CD4-positive, alpha-beta T cell (primary cell): ENCODE data around the gene VTI1A. TPM values are rescaled to one million over a fixed set of nuclear protein-coding genes. Genes with fewer than 3 reads are reported as not detected.

Experiments used
- ATAC-seq: fragments of 200-7000 bp; cut with Tn5 transposase; one replicate; pipeline ENCODE4 v1.10.0; 2022; ENCODE audit warnings: mild to moderate bottlenecking; ENCODE audit not compliant: poor library complexity
- CTCF ChIA-PET: fragments of 350-600 bp; sonication (Branson Sonifier 250); formaldehyde crosslinking; loops from one replicate; lab custom pipeline; 2021; ENCODE audit warnings: antibody characterized with exemption, inconsistent platforms; lab: Charles Lee
- POLR2A ChIA-PET: fragments of 350-600 bp; sonication (Branson Sonifier 250); formaldehyde crosslinking; loops from one replicate; lab custom pipeline; 2021; ENCODE audit warnings: antibody characterized with exemption, inconsistent platforms; lab: Charles Lee
- DNase-seq, 14 experiments: peaks; one replicate each; pipeline ENCODE4 v3.0.0-alpha.2; 2013 to 2020; ENCODE audit warnings: mixed read lengths in 2 of 14
- H3K27ac ChIP-seq, 2 donors: one replicate each; pipeline versions ENCODE4 v1.5.1 to v1.7.0; 2013; ENCODE audit warnings: low read length in 2 of 2, low read depth in 1 of 2, mild to moderate bottlenecking in 1 of 2
- H3K27me3 ChIP-seq, 2 experiments: 1 replicate in 1 of 2; 2 replicates in 1 of 2; pipeline versions ENCODE4 v1.6.1 to v1.7.0; 2013; ENCODE audit warnings: low read length in 2 of 2, control low read depth in 1 of 2, mild to moderate bottlenecking in 1 of 2, moderate library complexity in 1 of 2; ENCODE audit not compliant: insufficient read depth in 2 of 2, control insufficient read depth in 1 of 2
- H3K36me3 ChIP-seq: one replicate; pipeline ENCODE4 v1.6.1; 2013; ENCODE audit warnings: low read length, control low read depth; ENCODE audit not compliant: insufficient read depth
- H3K4me1 ChIP-seq: one replicate; pipeline ENCODE4 v1.6.1; 2013; ENCODE audit warnings: low read length, control low read depth; ENCODE audit not compliant: insufficient read depth
- H3K4me3 ChIP-seq: one replicate; pipeline ENCODE4 v1.5.1; 2013; ENCODE audit warnings: mild to moderate bottlenecking, low read length, moderate library complexity
- H3K9me3 ChIP-seq, 2 experiments: 1 replicate in 1 of 2; 2 replicates in 1 of 2; pipeline versions ENCODE4 v1.6.1 to v1.7.0; 2013; ENCODE audit warnings: low read length in 2 of 2, mild to moderate bottlenecking in 2 of 2, control low read depth in 1 of 2, moderate library complexity in 1 of 2; ENCODE audit not compliant: control insufficient read depth in 1 of 2, insufficient read depth in 1 of 2
- H3K27ac Mint-ChIP-seq: one replicate; pipeline ENCODE4 v1.8.0; 2020; ENCODE audit warnings: mixed read lengths
- H3K27me3 Mint-ChIP-seq: one replicate; pipeline ENCODE4 v1.8.0; 2021; ENCODE audit warnings: mixed read lengths
- H3K36me3 Mint-ChIP-seq: one replicate; pipeline ENCODE4 v1.8.0; 2021; ENCODE audit warnings: low read depth, mixed read lengths
- H3K4me1 Mint-ChIP-seq: one replicate; pipeline ENCODE4 v1.8.0; 2021; ENCODE audit warnings: low read depth, mixed read lengths
- H3K4me3 Mint-ChIP-seq: one replicate; pipeline ENCODE4 v1.8.0; 2020; ENCODE audit warnings: mild to moderate bottlenecking, mixed read lengths
- H3K9me3 Mint-ChIP-seq: one replicate; pipeline ENCODE4 v1.8.0; 2020; ENCODE audit warnings: mixed read lengths
- intact Hi-C, 2 experiments: fragments of 100-400 bp; cut with DNase I in 1 of 2; cut with micrococcal nuclease in 1 of 2; formaldehyde crosslinking; loops; one replicate each; pipeline versions ENCODE4 v1.15.1 to v1.9.0; 2023 to 2025; cut with DNase I, micrococcal nuclease
- total RNA-seq, 174 experiments: library from RNA in 2 of 174; stranded (reverse) in 2 of 174; gene quantifications; one replicate each; pipeline ENCODE4 v1.2.3 and lab custom pipeline; 2021 to 2026
- TF ChIP-seq, protein P1 (sequence below): fragments of 200-600 bp; IDR thresholded peaks from one replicate; pipeline ENCODE4 v1.8.0; 2022; ENCODE audit warnings: antibody characterized with exemption, mild to moderate bottlenecking

VTI1A gene
- total RNA-seq, 2 experiments from 2014 or later = 54.5 to 56.5 TPM

DNA sequence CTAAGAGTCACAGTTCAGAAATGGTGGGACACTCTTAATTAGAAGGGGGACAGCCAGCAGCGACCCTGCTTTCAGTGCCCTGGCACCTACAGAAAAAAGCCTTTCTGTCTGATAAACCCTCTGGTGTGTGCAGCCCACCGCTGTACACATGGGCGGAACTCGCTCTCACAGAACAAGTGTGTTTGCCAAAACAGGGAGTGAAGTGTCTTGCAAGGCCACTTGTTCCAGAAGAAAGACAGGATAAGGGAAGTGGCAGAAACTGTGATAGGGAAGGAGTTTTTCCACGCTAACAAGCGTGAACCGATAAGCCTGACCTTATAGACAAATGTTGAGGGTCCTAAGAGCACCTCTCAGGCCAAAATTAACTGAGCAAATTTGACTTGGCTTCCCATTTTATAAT is 299.3 kb downstream of the VTI1A start:
- Mint-ChIP-seq H3K9me3 (no peaks in the 10 kb centered on the region), H3K36me3 (peaks cover 17% of the 10 kb centered on the region), H3K27ac (no peak overlapping the region), H3K4me3 (no peak overlapping the region), H3K27me3 (no peaks in the 10 kb centered on the region), H3K4me1 (no peaks in the 10 kb centered on the region)
- Histone ChIP-seq H3K4me3 (no peak overlapping the region), H3K27me3 (no peaks in the 10 kb centered on the region), H3K27ac (no peak overlapping the region), H3K36me3 (peaks cover 3% of the 10 kb centered on the region), H3K9me3 (no peaks in the 10 kb centered on the region), H3K4me1 (no peaks in the 10 kb centered on the region)
- intact Hi-C loops = no loop called here
- ChIA-PET POLR2A (no interaction called here), CTCF (no interaction called here)
- ATAC-seq (no peak), DNase-seq (no peak)
- TF ChIP-seq, protein P1, sequence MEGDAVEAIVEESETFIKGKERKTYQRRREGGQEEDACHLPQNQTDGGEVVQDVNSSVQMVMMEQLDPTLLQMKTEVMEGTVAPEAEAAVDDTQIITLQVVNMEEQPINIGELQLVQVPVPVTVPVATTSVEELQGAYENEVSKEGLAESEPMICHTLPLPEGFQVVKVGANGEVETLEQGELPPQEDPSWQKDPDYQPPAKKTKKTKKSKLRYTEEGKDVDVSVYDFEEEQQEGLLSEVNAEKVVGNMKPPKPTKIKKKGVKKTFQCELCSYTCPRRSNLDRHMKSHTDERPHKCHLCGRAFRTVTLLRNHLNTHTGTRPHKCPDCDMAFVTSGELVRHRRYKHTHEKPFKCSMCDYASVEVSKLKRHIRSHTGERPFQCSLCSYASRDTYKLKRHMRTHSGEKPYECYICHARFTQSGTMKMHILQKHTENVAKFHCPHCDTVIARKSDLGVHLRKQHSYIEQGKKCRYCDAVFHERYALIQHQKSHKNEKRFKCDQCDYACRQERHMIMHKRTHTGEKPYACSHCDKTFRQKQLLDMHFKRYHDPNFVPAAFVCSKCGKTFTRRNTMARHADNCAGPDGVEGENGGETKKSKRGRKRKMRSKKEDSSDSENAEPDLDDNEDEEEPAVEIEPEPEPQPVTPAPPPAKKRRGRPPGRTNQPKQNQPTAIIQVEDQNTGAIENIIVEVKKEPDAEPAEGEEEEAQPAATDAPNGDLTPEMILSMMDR = no peak

DNA sequence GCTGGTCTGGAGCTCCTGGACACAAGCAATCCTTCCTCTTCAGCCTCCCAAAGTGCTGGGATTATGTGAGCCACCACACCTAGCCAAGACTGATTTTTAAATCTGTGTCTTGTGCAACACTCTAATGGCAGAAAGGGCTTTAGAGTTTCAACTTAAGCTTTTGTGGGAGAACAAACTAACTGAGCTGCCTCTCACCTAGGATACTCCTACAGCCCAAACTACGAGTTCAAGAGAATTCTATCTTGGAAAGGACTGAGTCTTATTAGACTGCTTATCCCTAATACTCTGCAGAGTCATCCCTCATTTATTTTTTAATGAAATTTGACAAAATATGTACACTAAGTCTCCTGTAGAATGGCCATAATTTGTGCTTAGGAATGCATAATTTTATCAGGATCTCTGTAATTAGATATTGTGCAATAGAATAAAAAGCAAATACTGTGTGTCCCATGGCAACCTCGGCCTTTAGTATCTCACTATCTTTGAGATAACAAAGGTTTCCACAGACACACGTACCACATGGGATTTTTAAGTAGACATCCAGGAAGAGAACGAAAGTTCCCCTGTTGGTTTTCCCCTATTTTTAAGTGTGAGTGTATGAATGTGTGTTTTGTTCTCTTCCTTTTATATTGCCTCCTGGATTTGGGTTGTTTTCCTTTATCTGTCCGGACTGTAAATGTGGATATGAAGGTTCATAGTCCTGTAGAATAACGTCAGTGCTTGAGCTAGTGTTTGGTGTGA is 303.6 kb downstream of the VTI1A start:
- no peak overlapping the region for H3K4me3 ChIP-seq
- H3K27ac ChIP-seq = no peak overlapping the region
- H3K27me3 Mint-ChIP-seq = no peaks in the 10 kb centered on the region
- H3K27me3 ChIP-seq = no peaks in the 10 kb centered on the region
- TF ChIP-seq, protein P1 = no peak
- ChIA-PET POLR2A (no interaction called here), CTCF (interaction anchor here (0.9 kb wide), 1 partner anchor 12 kb away, joined by 3 read pairs; no protein-coding TSS in a partner anchor)
- no peaks in the 10 kb centered on the region for H3K4me1 Mint-ChIP-seq
- DNase-seq = no peak
- no peaks in the 10 kb centered on the region for H3K9me3 ChIP-seq
- H3K9me3 Mint-ChIP-seq = no peaks in the 10 kb centered on the region
- peaks cover under 1% of the 10 kb centered on the region for H3K36me3 ChIP-seq
- no peaks in the 10 kb centered on the region for H3K4me1 ChIP-seq
- no peak for ATAC-seq
- intact Hi-C loops = no loop called here
- peaks cover 21% of the 10 kb centered on the region for H3K36me3 Mint-ChIP-seq
- no peak overlapping the region for H3K27ac Mint-ChIP-seq
- H3K4me3 Mint-ChIP-seq = no peak overlapping the region

DNA sequence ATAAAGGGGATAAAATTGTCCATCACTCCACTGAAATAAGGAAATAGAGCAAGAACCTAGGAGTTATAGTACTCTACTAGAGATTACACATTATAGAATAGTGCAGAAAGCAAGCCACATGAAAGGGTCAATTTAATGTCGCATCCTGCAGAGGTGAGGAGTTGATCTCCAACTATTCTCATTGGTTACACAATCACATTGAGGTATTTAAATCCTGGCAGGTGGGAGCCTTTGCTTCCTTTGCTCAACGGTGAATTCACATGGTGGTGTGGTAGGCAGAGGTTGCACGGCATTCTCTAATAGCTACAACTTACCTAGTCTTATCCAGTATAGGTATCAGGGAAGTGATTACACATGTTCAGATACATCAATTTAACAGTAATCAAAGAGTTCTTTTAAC is 304.6 kb downstream of the VTI1A start:
- H3K27ac Mint-ChIP-seq = no peak overlapping the region
- POLR2A ChIA-PET = interaction anchor here (0.6 kb wide), 1 partner anchor 10 kb away, joined by 3 read pairs; no protein-coding TSS in a partner anchor
- H3K36me3 Mint-ChIP-seq = peaks cover 14% of the 10 kb centered on the region
- intact Hi-C loops = no loop called here
- H3K36me3 ChIP-seq = no peaks in the 10 kb centered on the region
- H3K9me3 ChIP-seq = no peaks in the 10 kb centered on the region
- H3K27me3 Mint-ChIP-seq = no peaks in the 10 kb centered on the region
- H3K27me3 ChIP-seq = no peaks in the 10 kb centered on the region
- H3K4me1 ChIP-seq = no peaks in the 10 kb centered on the region
- no peak overlapping the region for H3K27ac ChIP-seq
- no peak overlapping the region for H3K4me3 Mint-ChIP-seq
- H3K4me1 Mint-ChIP-seq = no peaks in the 10 kb centered on the region
- no peak overlapping the region for H3K4me3 ChIP-seq
- CTCF ChIA-PET = interaction anchor here (0.9 kb wide), 1 partner anchor 11 kb away, joined by 3 read pairs; no protein-coding TSS in a partner anchor
- ATAC-seq (no peak), DNase-seq (no peak)
- no peaks in the 10 kb centered on the region for H3K9me3 Mint-ChIP-seq
- TF ChIP-seq, protein P1 = no peak
